Panc1 (cell line): ENCODE measurements around the gene PAPSS2. TPM values are rescaled to one million over a fixed set of nuclear protein-coding genes. Genes with fewer than 3 reads are reported as not detected.
"Not testable (repeated sequence)": the region's sequence is repeated elsewhere in the genome, so short reads cannot be mapped to it uniquely, and the experiment has no call there.

ENCODE experiments used
- ATAC-seq: fragments of 200-7000 bp; cut with Tn5 transposase; 2 replicates; pipeline ENCODE4 v1.9.1; 2020; ENCODE audit warnings: mild to moderate bottlenecking, moderate library complexity
- BruUV-seq: library from RNA; stranded (reverse); fragments of 400-500 nt; replicated peaks from 2 replicates; lab custom pipeline; 2021; lab: Mats Ljungman, UMichigan
- CTCF ChIA-PET: fragments of 300-600 bp; sonication (Branson Sonifier 250); formaldehyde crosslinking; loops from one replicate; lab custom pipeline; 2022; ENCODE audit warnings: antibody characterized with exemption; lab: Charles Lee
- POLR2A ChIA-PET: fragments of 300-600 bp; sonication (Branson Sonifier 250); formaldehyde crosslinking; loops from one replicate; lab custom pipeline; 2022; ENCODE audit warnings: antibody characterized with exemption; lab: Charles Lee
- DNase-seq: peaks from one replicate; pipeline ENCODE4 v3.0.0-alpha.2; 2010; ENCODE audit warnings: low read depth, low spot score
- H3K27ac ChIP-seq: 2 replicates; pipeline ENCODE4 v1.5.1; 2011; ENCODE audit warnings: mild to moderate bottlenecking, low read length, inconsistent platforms
- H3K27me3 ChIP-seq: fragments of 200-500 bp; sonication (Bioruptor generic); 2 replicates; pipeline ENCODE4 v1.6.0; 2014; ENCODE audit warnings: low read length, inconsistent platforms; ENCODE audit not compliant: control insufficient read depth, insufficient read depth
- H3K36me3 ChIP-seq: fragments of 200-500 bp; sonication (Bioruptor generic); 2 replicates; pipeline ENCODE4 v1.5.1; 2014; ENCODE audit warnings: inconsistent platforms, mild to moderate bottlenecking, low read length, moderate library complexity; ENCODE audit not compliant: control insufficient read depth, insufficient read depth
- H3K4me1 ChIP-seq: 2 replicates; pipeline ENCODE4 v1.5.1; 2011; ENCODE audit warnings: inconsistent platforms, mild to moderate bottlenecking, low read length, moderate library complexity; ENCODE audit not compliant: control insufficient read depth, insufficient read depth
- H3K4me3 ChIP-seq, 2 experiments: 2 replicates each; pipeline ENCODE4 v1.5.1; 2011 to 2012; ENCODE audit warnings: low read depth in 2 of 2, low read length in 2 of 2, mild to moderate bottlenecking in 2 of 2, inconsistent platforms in 1 of 2, moderate library complexity in 1 of 2
- H3K9me3 ChIP-seq: fragments of 200-500 bp; sonication (Bioruptor generic); 2 replicates; pipeline ENCODE4 v1.5.1; 2014; ENCODE audit warnings: low read depth, mild to moderate bottlenecking, inconsistent platforms, low read length, moderate library complexity; ENCODE audit not compliant: control insufficient read depth, insufficient read depth
- POLR2AphosphoS5 ChIP-seq: IDR thresholded peaks from 2 replicates; pipeline ENCODE4 v1.6.1; 2012; ENCODE audit warnings: mild to moderate bottlenecking, low read depth, low read length, moderate library complexity
- REST ChIP-seq, 2 experiments: IDR thresholded peaks; 2 replicates each; pipeline ENCODE4 v1.6.1; 2011 to 2012; ENCODE audit warnings: low read depth in 2 of 2, control low read depth in 1 of 2, low read length in 1 of 2, mild to moderate bottlenecking in 1 of 2, moderate library complexity in 1 of 2; ENCODE audit not compliant: insufficient read depth in 1 of 2
- SIN3A ChIP-seq: IDR thresholded peaks from 2 replicates; pipeline ENCODE4 v1.6.1; 2012; ENCODE audit warnings: low read depth, mild to moderate bottlenecking, low read length, moderate library complexity, borderline replicate concordance; ENCODE audit not compliant: insufficient read depth
- TCF7L2 ChIP-seq: IDR thresholded peaks from 2 replicates; pipeline ENCODE4 v1.6.1; 2011; ENCODE audit warnings: mild to moderate bottlenecking, low read depth, low read length, inconsistent platforms
- in situ Hi-C: cut with HindIII; loops from 2 replicates; pipeline ENCODE4 v1.10.0; 2016; ENCODE audit warnings: low sequenced_read_pairs, low pct_unique_long_range_greater_than_20kb
- intact Hi-C: fragments of 100-400 bp; cut with micrococcal nuclease; formaldehyde crosslinking; loops from one replicate; pipeline ENCODE4 v1.10.0; 2022; ENCODE audit not compliant: unreplicated experiment
- total RNA-seq: library from RNA; stranded (reverse); gene quantifications from one replicate; pipeline ENCODE4 v1.2.1, GENCODE V29; 2021; ENCODE audit not compliant: unreplicated experiment
- TF ChIP-seq, protein P1 (sequence below): fragments of 450-650 bp; IDR thresholded peaks from 2 replicates; pipeline ENCODE4 v1.5.1; 2017; ENCODE audit warnings: mild to moderate bottlenecking

The PAPSS2 gene
- total RNA-seq, 1 experiment from 2014 or later, result 17.1 TPM

- intact Hi-C loops, result no loop called here
- Histone ChIP-seq H3K4me1 (no peaks in the 10 kb centered on the region), H3K9me3 (no peaks in the 10 kb centered on the region), H3K4me3 (no peak overlapping the region), H3K36me3 (no peaks in the 10 kb centered on the region), H3K27ac (no peak overlapping the region), H3K27me3 (no peaks in the 10 kb centered on the region)
- POLR2A ChIA-PET, result no interaction called here
- CTCF ChIA-PET, result no interaction called here
- TF ChIP-seq TCF7L2 (no peak), SIN3A (no peak), POLR2AphosphoS5 (no peak), REST (IDR thresholded peaks at IDR 0.05; ENCODE audit: insufficient read depth in 1 of 2, low read depth in 2 of 2, low read length in 1 of 2) (no peak)
- TF ChIP-seq, protein P1, sequence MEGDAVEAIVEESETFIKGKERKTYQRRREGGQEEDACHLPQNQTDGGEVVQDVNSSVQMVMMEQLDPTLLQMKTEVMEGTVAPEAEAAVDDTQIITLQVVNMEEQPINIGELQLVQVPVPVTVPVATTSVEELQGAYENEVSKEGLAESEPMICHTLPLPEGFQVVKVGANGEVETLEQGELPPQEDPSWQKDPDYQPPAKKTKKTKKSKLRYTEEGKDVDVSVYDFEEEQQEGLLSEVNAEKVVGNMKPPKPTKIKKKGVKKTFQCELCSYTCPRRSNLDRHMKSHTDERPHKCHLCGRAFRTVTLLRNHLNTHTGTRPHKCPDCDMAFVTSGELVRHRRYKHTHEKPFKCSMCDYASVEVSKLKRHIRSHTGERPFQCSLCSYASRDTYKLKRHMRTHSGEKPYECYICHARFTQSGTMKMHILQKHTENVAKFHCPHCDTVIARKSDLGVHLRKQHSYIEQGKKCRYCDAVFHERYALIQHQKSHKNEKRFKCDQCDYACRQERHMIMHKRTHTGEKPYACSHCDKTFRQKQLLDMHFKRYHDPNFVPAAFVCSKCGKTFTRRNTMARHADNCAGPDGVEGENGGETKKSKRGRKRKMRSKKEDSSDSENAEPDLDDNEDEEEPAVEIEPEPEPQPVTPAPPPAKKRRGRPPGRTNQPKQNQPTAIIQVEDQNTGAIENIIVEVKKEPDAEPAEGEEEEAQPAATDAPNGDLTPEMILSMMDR, result no peak
- in situ Hi-C loops, result no loop called here
- DNase-seq (no peak), ATAC-seq (no peak)
- BruUV-seq, result no TSS peak
These were observed 16.7 kb upstream of the PAPSS2 start for GRCh38 chr10:87642988-87643387.

DNA sequence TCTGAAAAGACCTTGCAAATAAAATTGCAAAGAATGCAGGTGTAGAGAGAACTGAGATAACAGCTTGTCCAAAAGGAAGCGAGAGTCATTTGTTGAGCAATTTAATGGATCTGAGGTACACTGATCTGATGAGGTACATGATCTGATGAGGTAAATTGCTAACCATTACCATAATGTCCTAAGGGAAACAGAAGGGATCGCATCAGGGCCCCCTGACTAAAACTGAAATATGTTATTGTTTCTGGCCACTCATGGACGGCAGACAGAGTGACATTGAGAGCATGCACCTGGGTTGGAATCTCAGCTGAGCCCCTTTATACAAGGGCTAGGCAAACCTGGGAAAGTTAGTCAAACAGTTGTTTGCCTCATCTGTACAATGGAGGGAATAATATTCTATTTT, 15.8 kb upstream of the PAPSS2 start:
- DNase-seq (no peak), ATAC-seq (no peak)
- Histone ChIP-seq H3K27me3 (no peaks in the 10 kb centered on the region), H3K27ac (no peak overlapping the region), H3K36me3 (no peaks in the 10 kb centered on the region), H3K4me1 (no peaks in the 10 kb centered on the region), H3K4me3 (no peak overlapping the region), H3K9me3 (no peaks in the 10 kb centered on the region)
- in situ Hi-C loops (no loop called here), intact Hi-C loops (no loop called here)
- BruUV-seq, result no TSS peak
- TF ChIP-seq, protein P1, result no peak
- TF ChIP-seq REST (IDR thresholded peaks at IDR 0.05; ENCODE audit: insufficient read depth in 1 of 2, low read depth in 2 of 2, low read length in 1 of 2), result no peak
- no peak for TF ChIP-seq SIN3A
- no peak for TF ChIP-seq POLR2AphosphoS5
- TF ChIP-seq TCF7L2, result no peak
- CTCF ChIA-PET, result no interaction called here
- POLR2A ChIA-PET, result interaction anchor here (0.6 kb wide), 1 partner anchor 21 kb away, joined by 7 read pairs; no protein-coding TSS in a partner anchor

DNA sequence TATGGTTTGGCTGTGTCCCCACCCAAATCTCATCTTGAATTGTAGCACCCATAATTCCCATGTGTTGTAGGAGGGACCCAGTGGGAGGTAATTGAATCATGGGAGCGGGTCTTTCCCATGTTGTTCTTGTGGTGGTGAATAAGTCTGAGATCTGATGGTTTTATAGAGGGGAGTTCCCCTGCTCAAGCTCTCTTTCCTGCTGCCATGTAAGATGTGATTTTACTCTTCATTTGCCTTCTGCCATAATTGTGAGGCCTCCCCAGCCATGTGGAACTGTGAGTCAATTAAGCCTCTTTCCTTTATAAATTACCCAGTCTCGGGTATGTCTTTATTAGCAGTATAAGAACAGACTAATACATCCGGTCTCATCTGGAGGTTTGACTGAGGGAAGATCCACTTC, 15.2 kb upstream of the PAPSS2 start:
- DNase-seq, H3K9me3 ChIP-seq, CTCF ChIA-PET, H3K4me1 ChIP-seq, H3K27me3 ChIP-seq, intact Hi-C loops, H3K36me3 ChIP-seq, POLR2A ChIA-PET, in situ Hi-C loops, ATAC-seq, BruUV-seq, H3K27ac ChIP-seq, H3K4me3 ChIP-seq: not testable (repeated sequence)
